NT2/D1 (cell line): ENCODE measurements around the gene TRABD2A.

ENCODE experiments used
- DNase-seq: peaks from one replicate; pipeline ENCODE4 v3.0.0-alpha.2; 2011; ENCODE audit warnings: low read depth, low spot score
- H3K27me3 ChIP-seq: 2 replicates; pipeline ENCODE4 v1.6.0; 2011; ENCODE audit warnings: mild to moderate bottlenecking; ENCODE audit not compliant: insufficient read length, insufficient read depth
- H3K36me3 ChIP-seq: 2 replicates; pipeline ENCODE4 v1.6.1; 2011; ENCODE audit warnings: mild to moderate bottlenecking, low read length, mixed read lengths; ENCODE audit not compliant: insufficient read depth, insufficient read length
- H3K4me1 ChIP-seq: 2 replicates; pipeline ENCODE4 v1.5.1; 2011; ENCODE audit not compliant: insufficient read depth, insufficient read length
- H3K4me3 ChIP-seq: 2 replicates; pipeline ENCODE4 v1.5.1; 2011; ENCODE audit warnings: low read depth; ENCODE audit not compliant: insufficient read length
- H3K9ac ChIP-seq: 2 replicates; pipeline ENCODE4 v1.6.0; 2011; ENCODE audit warnings: low read depth; ENCODE audit not compliant: insufficient read length
- H3K9me3 ChIP-seq: 2 replicates; pipeline ENCODE4 v1.5.1; 2011; ENCODE audit warnings: mild to moderate bottlenecking, low read length; ENCODE audit not compliant: insufficient read depth
- SUZ12 ChIP-seq: IDR thresholded peaks from 2 replicates; pipeline ENCODE4 v1.6.1; 2011; ENCODE audit not compliant: insufficient read length, insufficient read depth; ENCODE audit errors: extremely low read depth
- YY1 ChIP-seq: IDR thresholded peaks from 2 replicates; pipeline ENCODE4 v1.6.1; 2011; ENCODE audit not compliant: insufficient read length, insufficient read depth
- ZNF274 ChIP-seq: IDR thresholded peaks from 2 replicates; pipeline ENCODE4 v1.6.1; 2011; ENCODE audit warnings: mild to moderate bottlenecking, low read depth, low read length

Gene TRABD2A

GRCh38 chr2:84854850-84855249 is 26.0 kb downstream of the TRABD2A start:
- Histone ChIP-seq H3K4me1 (peaks cover 8% of the 10 kb centered on the region), H3K36me3 (no peaks in the 10 kb centered on the region), H3K9me3 (peaks cover 17% of the 10 kb centered on the region; the same call in 1 of the 2 replicates), H3K4me3 (no peak overlapping the region), H3K27me3 (peaks cover 48% of the 10 kb centered on the region), H3K9ac (no peak overlapping the region)
- TF ChIP-seq ZNF274 (no peak), SUZ12 (no peak), YY1 (no peak)
- DNase-seq: no peak

GRCh38 chr2:84851876-84852275 is 29.0 kb downstream of the TRABD2A start:
- Histone ChIP-seq H3K27me3 (peaks cover 30% of the 10 kb centered on the region), H3K9me3 (peaks cover 17% of the 10 kb centered on the region; the same call in 1 of the 2 replicates), H3K4me1 (peaks cover 8% of the 10 kb centered on the region), H3K36me3 (no peaks in the 10 kb centered on the region), H3K9ac (no peak overlapping the region), H3K4me3 (no peak overlapping the region)
- TF ChIP-seq YY1 (no peak), ZNF274 (no peak), SUZ12 (no peak)
- no peak for DNase-seq

- TF ChIP-seq SUZ12 (no peak), ZNF274 (no peak)
- Histone ChIP-seq H3K36me3 (no peaks in the 10 kb centered on the region), H3K4me1 (no peaks in the 10 kb centered on the region), H3K9ac (no peak overlapping the region), H3K27me3 (peaks cover 22% of the 10 kb centered on the region), H3K4me3 (no peak overlapping the region), H3K9me3 (peaks cover 17% of the 10 kb centered on the region; the same call in 1 of the 2 replicates)
- no peak for DNase-seq
Observed at GRCh38 chr2:84850471-84850870, 30.4 kb downstream of the TRABD2A start.

DNA sequence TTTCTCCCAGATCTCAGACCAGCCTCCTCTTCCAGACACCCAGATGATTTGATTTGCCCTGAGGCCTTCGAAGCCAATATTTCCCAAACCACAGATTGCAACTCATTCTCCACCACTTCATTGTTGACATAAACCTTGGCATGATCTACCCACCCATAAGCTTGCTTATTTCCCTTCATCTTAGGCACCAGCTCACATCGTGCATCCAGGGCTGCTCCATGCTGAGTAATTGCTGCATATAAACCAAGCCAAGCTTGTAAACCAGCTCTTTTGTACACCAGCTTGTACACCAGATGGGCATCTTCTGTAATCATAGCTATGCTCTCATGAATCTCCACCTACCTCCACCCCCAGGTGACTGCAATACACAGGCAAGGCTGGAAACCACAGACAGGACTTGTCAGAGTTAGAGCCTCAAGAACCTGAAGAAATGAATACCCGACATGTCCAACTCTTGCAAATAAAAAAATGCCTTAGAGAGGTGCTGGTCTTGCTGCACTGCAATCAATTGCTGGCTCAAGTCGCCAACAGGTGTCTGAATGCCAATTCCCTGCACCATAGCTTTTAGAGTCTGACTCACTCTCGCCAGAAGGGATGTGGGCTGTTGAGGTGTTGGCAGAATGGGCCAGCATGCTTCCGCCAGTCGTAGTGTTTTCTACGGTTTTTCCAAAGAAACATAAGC is 31.5 kb downstream of the TRABD2A start:
- no peaks in the 10 kb centered on the region for H3K36me3 ChIP-seq
- no peaks in the 10 kb centered on the region for H3K4me1 ChIP-seq
- DNase-seq: no peak
- peaks cover 17% of the 10 kb centered on the region; the same call in 1 of the 2 replicates for H3K9me3 ChIP-seq
- TF ChIP-seq SUZ12 (no peak), ZNF274 (no peak), YY1 (no peak)
- H3K27me3 ChIP-seq: peaks cover 11% of the 10 kb centered on the region
- H3K4me3 ChIP-seq: no peak overlapping the region
- H3K9ac ChIP-seq: no peak overlapping the region

DNA sequence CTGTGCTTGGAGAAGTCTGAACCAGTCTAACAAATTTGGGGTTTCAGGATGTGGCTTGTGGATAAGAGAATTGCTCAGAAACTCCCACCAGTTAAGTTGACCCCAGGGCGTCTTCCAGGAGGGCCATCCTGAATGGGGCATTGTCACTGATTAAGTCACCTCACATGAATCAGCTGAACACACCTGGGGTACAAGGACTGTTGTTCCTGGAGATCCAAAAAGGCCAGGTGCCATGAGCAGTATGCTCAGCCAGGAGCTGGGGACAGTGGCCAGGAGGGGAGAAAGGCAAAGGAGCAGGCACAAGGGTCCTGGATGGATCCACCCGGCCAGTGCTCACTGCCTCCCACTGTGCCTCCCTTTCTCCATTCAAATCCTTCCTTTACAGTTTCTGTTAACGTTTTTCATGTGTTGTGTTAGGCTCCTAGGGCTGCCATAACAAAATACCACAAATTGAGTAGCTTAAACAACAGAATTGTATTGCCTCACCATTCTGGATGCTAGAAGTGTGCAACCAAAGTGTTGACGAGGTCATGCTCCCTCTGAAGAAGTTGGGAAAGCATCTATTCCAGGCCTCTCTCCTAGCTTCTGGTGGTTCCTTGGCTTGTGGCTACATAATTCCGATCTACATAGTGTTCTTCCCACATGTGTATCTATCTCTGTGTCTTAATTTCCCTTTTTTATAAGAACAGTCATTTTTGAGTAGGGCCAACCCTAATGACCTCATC is 33.4 kb downstream of the TRABD2A start:
- Histone ChIP-seq H3K4me1 (no peaks in the 10 kb centered on the region), H3K9me3 (peaks cover 6% of the 10 kb centered on the region; the same call in 1 of the 2 replicates), H3K36me3 (no peaks in the 10 kb centered on the region), H3K4me3 (no peak overlapping the region), H3K9ac (no peak overlapping the region), H3K27me3 (peaks cover 2% of the 10 kb centered on the region)
- TF ChIP-seq YY1 (no peak), SUZ12 (no peak), ZNF274 (no peak)
- DNase-seq: no peak

GRCh38 chr2:84846741-84847142 is 34.1 kb downstream of the TRABD2A start:
- no peaks in the 10 kb centered on the region for H3K9me3 ChIP-seq
- no peak overlapping the region for H3K4me3 ChIP-seq
- TF ChIP-seq ZNF274: no peak
- TF ChIP-seq YY1: no peak
- no peak for TF ChIP-seq SUZ12
- H3K36me3 ChIP-seq: no peaks in the 10 kb centered on the region
- no peaks in the 10 kb centered on the region for H3K27me3 ChIP-seq
- H3K9ac ChIP-seq: no peak overlapping the region
- no peak for DNase-seq
- H3K4me1 ChIP-seq: no peaks in the 10 kb centered on the region

DNA sequence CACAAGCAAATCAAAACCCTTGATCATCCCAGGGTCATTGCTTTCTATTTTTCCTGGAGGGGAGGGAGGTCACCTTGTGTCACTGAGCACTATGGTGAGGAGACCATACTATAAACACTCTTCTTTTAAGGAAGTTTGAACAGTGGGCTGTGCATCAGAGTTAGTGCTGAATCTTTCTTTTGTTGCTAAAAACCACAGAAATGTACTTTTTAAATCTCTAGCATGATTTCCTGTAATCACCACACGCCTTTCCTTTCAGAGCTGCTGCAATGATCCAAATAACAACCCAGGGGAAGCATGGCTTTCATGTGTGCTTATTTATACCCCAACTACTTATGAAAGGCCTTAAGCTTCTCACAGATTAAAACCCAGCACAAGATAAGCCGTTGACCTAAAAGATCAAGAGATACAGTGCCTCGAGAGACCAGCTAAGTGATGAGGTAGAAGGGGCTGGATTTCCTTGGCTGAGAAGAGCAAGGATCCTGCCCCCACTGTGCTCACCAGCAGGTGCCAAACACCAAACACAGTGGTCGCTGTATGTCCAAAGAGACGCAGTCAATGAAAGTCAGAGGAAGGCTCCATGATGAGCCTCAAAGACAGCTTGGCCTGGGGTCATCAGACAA is 34.7 kb downstream of the TRABD2A start:
- H3K4me1 ChIP-seq: no peaks in the 10 kb centered on the region
- no peaks in the 10 kb centered on the region for H3K9me3 ChIP-seq
- TF ChIP-seq SUZ12 (no peak), ZNF274 (no peak), YY1 (no peak)
- no peaks in the 10 kb centered on the region for H3K36me3 ChIP-seq
- H3K4me3 ChIP-seq: no peak overlapping the region
- no peak for DNase-seq
- no peaks in the 10 kb centered on the region for H3K27me3 ChIP-seq
- no peak overlapping the region for H3K9ac ChIP-seq
